GM13977 (cell line): Measurements from ENCODE around the gene FILIP1L.

Experiments used
- DNase-seq: peaks from one replicate; pipeline ENCODE4 v3.0.0; 2012; ENCODE audit warnings: low spot score
- in situ Hi-C: fragments of 300-500 bp; cut with MboI; formaldehyde crosslinking; loops from one replicate; pipeline ENCODE4 v1.12.0; 2022; ENCODE audit warnings: low sequenced_read_pairs, low pct_unique_long_range_greater_than_20kb, mixed read lengths, inconsistent platforms; ENCODE audit not compliant: unreplicated experiment
- TF ChIP-seq, protein P1 (sequence below): IDR thresholded peaks from 2 replicates; pipeline ENCODE4 v1.5.1; 2012; ENCODE audit warnings: mild to moderate bottlenecking, control low read depth; ENCODE audit not compliant: insufficient read depth; ENCODE audit errors: extremely low read depth, missing control alignments

FILIP1L gene

DNA sequence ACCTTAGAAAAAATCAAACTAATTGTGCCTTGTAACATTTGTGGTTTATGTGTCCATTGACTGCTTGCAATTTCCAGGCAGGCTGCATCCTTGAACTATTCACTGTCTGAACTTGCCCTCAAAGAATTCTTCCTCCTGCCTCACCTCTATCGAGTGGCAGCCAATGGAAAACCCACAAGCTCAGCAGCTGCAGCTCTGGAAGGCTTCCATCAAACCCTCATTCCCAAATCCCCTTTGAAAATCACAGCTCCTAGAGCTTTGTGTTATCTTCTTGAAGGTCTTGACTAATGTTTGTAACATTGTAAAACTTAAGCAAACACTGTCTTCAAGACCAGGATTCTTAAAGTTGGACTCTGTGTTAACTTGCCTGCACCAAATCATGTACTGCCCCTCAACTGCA is 81.1 kb downstream of the FILIP1L start:
- in situ Hi-C loops: no loop called here
- DNase-seq: no peak
- TF ChIP-seq, protein P1, sequence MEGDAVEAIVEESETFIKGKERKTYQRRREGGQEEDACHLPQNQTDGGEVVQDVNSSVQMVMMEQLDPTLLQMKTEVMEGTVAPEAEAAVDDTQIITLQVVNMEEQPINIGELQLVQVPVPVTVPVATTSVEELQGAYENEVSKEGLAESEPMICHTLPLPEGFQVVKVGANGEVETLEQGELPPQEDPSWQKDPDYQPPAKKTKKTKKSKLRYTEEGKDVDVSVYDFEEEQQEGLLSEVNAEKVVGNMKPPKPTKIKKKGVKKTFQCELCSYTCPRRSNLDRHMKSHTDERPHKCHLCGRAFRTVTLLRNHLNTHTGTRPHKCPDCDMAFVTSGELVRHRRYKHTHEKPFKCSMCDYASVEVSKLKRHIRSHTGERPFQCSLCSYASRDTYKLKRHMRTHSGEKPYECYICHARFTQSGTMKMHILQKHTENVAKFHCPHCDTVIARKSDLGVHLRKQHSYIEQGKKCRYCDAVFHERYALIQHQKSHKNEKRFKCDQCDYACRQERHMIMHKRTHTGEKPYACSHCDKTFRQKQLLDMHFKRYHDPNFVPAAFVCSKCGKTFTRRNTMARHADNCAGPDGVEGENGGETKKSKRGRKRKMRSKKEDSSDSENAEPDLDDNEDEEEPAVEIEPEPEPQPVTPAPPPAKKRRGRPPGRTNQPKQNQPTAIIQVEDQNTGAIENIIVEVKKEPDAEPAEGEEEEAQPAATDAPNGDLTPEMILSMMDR: no peak

DNA sequence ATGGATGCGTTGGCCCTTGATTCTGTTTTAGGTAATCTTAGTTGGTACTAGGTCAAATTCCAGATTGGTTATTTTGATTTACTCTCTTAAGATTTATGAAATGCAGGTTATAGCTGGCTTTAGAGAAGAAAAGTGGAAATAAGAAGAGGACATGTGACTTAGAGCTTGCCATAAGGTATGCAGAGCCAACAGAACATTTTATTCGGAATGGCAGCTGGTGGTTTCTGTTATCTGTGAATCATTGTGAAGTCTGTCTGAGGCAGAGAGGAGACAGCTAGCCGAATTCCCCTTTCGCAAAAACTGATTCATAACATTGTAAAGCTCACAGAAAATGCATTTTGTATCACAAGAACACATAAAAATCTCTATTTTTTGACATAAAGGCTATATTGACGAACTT is 82.1 kb downstream of the FILIP1L start:
- TF ChIP-seq, protein P1: no peak
- in situ Hi-C loops: no loop called here
- DNase-seq: no peak

DNA sequence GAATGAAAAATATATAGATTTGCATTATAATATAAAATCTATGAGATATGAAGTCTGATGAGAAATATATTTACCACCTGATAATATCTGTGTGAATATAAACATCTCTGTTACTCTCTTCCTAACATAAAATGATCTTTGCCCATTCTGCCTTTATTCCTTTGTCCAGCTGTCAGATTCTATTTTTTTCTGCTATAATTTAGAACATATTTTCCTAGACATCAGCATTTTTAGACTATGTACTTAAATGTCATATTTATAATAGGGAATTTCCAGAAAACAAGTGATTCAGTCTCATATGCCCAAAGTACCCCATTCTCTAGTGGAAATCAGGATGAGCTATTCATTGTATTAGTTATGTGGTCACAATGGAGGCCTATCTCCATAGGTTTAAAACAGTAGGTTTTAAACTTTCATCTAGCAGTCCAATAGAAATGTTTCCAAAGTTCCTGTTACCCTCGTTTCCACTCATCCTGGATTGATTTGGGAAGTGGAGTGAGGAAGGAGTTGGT is 83.3 kb downstream of the FILIP1L start:
- in situ Hi-C loops: no loop called here
- TF ChIP-seq, protein P1: no peak
- DNase-seq: no peak

DNA sequence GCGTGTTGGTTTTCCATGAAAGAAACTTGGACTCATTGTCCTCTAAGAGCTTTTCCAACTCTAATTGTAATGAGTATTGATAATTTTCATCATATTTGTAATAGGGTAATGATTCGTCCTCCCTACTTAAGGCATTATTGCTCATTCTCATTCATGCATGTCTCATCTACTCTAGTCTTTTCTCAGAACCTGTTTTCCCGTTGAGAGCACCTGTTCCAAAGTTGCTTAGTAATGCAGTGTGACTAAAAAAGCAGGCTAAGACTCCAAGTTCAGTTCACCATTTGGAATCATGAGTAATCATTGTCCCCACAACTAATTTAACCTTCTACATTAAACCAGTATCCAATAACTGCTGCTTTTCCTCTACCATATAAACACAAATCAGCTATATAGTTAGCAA is 84.0 kb downstream of the FILIP1L start:
- DNase-seq: no peak
- in situ Hi-C loops: no loop called here
- TF ChIP-seq, protein P1: no peak

DNA sequence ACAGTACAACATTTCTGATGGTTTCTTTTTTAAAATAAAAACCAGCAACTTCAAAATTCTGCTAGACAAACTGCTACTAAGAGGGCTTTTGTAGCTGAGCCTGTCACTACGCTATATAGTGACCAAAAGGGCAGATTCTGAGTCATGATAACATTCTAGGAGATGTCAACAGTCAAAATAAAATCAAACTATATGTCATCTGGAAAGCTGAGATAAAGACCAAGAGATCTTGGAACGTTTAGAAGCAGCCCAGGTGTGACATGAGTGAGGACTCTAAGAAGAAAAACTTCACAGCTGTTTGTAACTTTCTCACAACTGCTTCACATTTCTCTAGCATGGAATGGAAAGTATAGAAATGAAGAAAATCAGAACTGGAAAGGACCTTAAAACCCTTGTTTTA is 84.6 kb downstream of the FILIP1L start:
- DNase-seq: peak; percentile 9
- in situ Hi-C loops: no loop called here
- TF ChIP-seq, protein P1: no peak

DNA sequence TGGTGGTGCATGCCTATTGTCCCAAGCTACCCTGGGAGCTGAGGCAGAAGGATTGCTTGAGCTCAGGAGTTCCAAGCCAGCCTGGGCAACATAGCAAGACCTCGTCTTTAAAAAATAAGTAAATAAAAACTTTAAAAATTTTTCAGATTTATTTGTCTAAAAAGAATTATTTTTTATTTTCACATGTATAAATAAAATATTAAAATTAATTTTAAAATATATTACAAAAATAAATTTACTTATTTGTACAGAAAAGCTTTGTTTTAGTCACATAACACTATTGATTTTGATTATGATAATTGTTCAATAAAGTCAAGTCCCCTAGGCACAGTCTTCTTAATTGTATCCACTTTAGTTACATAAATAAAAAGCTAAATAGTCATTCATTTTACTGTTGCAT is 85.2 kb downstream of the FILIP1L start:
- TF ChIP-seq, protein P1: no peak
- DNase-seq: no peak
- in situ Hi-C loops: no loop called here

DNA sequence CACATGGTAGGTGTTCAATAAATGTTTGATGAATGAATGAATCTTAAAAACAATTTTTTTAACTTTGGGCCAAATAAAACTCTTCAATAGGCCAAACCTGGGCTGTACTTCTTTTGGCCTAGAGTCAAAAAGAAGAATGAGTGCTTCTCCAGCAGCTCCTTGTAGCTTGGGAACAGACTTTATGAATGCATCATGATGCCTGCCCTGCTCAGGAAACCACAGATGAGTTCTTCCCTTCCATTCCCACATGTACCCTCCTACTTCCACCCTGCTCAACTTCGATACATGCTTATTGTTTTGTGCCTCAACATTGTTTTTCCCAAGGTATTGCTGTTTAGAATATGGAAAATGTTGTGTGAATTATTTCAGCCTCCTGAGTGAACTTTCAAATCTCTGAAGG is 87.0 kb downstream of the FILIP1L start:
- no peak for DNase-seq
- in situ Hi-C loops: no loop called here
- TF ChIP-seq, protein P1: no peak
